Activated gamma-delta T cell treated with anti-CD3 and anti-CD28 coated beads, Interleukin-2, amount 50 U/mL, for 16 hours (primary cell): ENCODE data around the gene LYPD6.
"Not testable (repeated sequence)": the region's sequence is repeated elsewhere in the genome, so short reads cannot be mapped to it uniquely, and the experiment has no call there.

Experiments used
- DNase-seq: peaks from one replicate; pipeline ENCODE4 v3.0.0-alpha.2; 2020; ENCODE audit warnings: low read depth

The LYPD6 gene

GRCh38 chr2:149330127-149331022 is at the start of gene LYPD6:
LYPD6 (plus strand) TSS chr2:149330587; CDS start chr2:149437709, 107,122 bp downstream.
- DNase-seq = no peak

GRCh38 chr2:149281441-149281840 is 48.9 kb upstream of the LYPD6 start:
- no peak for DNase-seq

- DNase-seq = no peak
These were observed 39.7 kb upstream of the LYPD6 start for GRCh38 chr2:149290662-149291061.

GRCh38 chr2:149291881-149292280 is 38.5 kb upstream of the LYPD6 start:
- no peak for DNase-seq

- no peak for DNase-seq
These were observed 34.4 kb upstream of the LYPD6 start for GRCh38 chr2:149296031-149296430.

GRCh38 chr2:149307014-149307413 is 23.4 kb upstream of the LYPD6 start:
- no peak for DNase-seq

GRCh38 chr2:149310349-149310748 is 20.0 kb upstream of the LYPD6 start:
- DNase-seq = no peak

GRCh38 chr2:149312039-149312438 is 18.3 kb upstream of the LYPD6 start:
- DNase-seq = no peak

- no peak for DNase-seq
These were observed 16.8 kb upstream of the LYPD6 start for GRCh38 chr2:149313512-149313972.

GRCh38 chr2:149314687-149315086 is 15.7 kb upstream of the LYPD6 start:
- no peak for DNase-seq

GRCh38 chr2:149315461-149315860 is 14.9 kb upstream of the LYPD6 start:
- no peak for DNase-seq

GRCh38 chr2:149318566-149318965 is 11.8 kb upstream of the LYPD6 start:
- DNase-seq = not testable (repeated sequence)

- no peak for DNase-seq
These were observed 10.0 kb upstream of the LYPD6 start for GRCh38 chr2:149320362-149320761.

- DNase-seq = no peak
These were observed 1.3 kb upstream of the LYPD6 start for GRCh38 chr2:149329068-149329467.

GRCh38 chr2:149329489-149330126 is 779 bp upstream of the LYPD6 start:
- no peak for DNase-seq

- DNase-seq = no peak
These were observed 625 bp downstream of the LYPD6 start for GRCh38 chr2:149331023-149331400.

GRCh38 chr2:149332364-149332763 is 2.0 kb downstream of the LYPD6 start:
- DNase-seq = no peak

- DNase-seq = no peak
These were observed 3.2 kb downstream of the LYPD6 start for GRCh38 chr2:149333636-149334035.

- DNase-seq = no peak
These were observed 3.8 kb downstream of the LYPD6 start for GRCh38 chr2:149334156-149334555.

GRCh38 chr2:149339324-149339723 is 8.9 kb downstream of the LYPD6 start:
- DNase-seq = no peak

- DNase-seq = no peak
These were observed 12.1 kb downstream of the LYPD6 start for GRCh38 chr2:149342509-149342908.

- no peak for DNase-seq
These were observed 13.7 kb downstream of the LYPD6 start for GRCh38 chr2:149344105-149344504.

GRCh38 chr2:149346272-149346671 is 15.9 kb downstream of the LYPD6 start:
- DNase-seq = no peak
